Measurements from ENCODE around the gene TRIM56. TPM values are rescaled to one million over a fixed set of nuclear protein-coding genes. Genes with fewer than 3 reads are reported as not detected.

Gene TRIM56
- total and polyA plus RNA-seq, 9 of the 15 experiments (the other 6 are each of a cell fraction or from before 2014, with no cell fraction given) = 2.0 to 29.7 (median 11.6) TPM

DNA sequence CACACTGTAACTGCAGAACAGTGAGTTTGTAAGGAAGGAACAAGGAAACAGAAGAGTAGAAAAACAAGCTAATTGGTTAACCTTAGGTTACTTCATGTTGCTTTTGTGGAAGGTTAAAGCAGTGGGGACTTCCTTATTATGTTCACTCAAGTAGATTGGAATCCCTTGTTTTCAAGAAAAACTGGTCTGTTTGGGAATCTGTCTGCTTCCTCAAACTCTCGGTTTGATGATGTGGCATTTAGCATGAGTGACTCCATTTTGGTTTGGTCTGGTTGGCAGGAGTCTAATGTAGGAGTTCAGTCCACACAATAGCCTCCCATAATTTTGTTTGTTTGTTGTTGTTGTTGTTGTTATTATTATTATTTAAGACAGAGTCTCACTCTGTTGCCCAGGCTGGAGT is 3.8 kb upstream of the TRIM56 start:
- DNase-seq (ENCODE audit: extremely low read depth in 1 of 4, low spot score in 3 of 4) = no peak
- Histone ChIP-seq H3K9me3 (replicated peaks; ENCODE audit: control insufficient read depth, insufficient read depth, low read depth, low read length) (no peaks in the 10 kb centered on the region), H2AFZ (ENCODE audit: low read depth, low read length) (no peak overlapping the region), H4K20me1 (replicated peaks; ENCODE audit: control insufficient read depth, insufficient read depth, low read length) (no peaks in the 10 kb centered on the region), H3K27me3 (ENCODE audit: control insufficient read depth in 2 of 2, insufficient read depth in 2 of 2, low read length in 2 of 2) (no peaks in the 10 kb centered on the region), H3K79me2 (ENCODE audit: control insufficient read depth, insufficient read depth, low read length) (peaks cover 12% of the 10 kb centered on the region), H3K36me3 (ENCODE audit: control insufficient read depth, insufficient read depth, low read length) (no peaks in the 10 kb centered on the region), H3K4me1 (replicated peaks in 1 of 2; ENCODE audit: control insufficient read depth in 2 of 2, insufficient read depth in 2 of 2, low read length in 2 of 2) (peaks cover 7 to 15% of the 10 kb centered on the region in 2 experiments; a peak in 3 of 5 replicates), H3K4me2 (ENCODE audit: insufficient read depth, low read length) (no peak overlapping the region), H3K9ac (ENCODE audit: insufficient read depth in 1 of 2, low read depth in 2 of 2, low read length in 2 of 2) (no peak overlapping the region), H3K4me3 (no peak overlapping the region), H3K27ac (ENCODE audit: extremely low read depth, low read depth, low read length) (no peak overlapping the region), H3K9me1 (ENCODE audit: control insufficient read depth, insufficient read depth, low read length) (no peaks in the 10 kb centered on the region)
- ChIA-PET CTCF (ENCODE audit: low intra/inter-chr PET ratio) (interaction anchor here (0.6 kb wide), 1 partner anchor 74 kb away, joined by 4 read pairs; no protein-coding TSS in a partner anchor), POLR2A (no interaction called here)
- BruUV-seq (replicated peaks) = no TSS peak
- ATAC-seq = no peak
- in situ Hi-C loops (cut with MboI) = no loop called here
- no peak for FAIRE-seq
- intact Hi-C loops (cut with micrococcal nuclease) = no loop called here
- WGBS (ENCODE audit: insufficient coverage, low coverage, missing lambda C conversion rate) = 6% methylated on average over 1 of the region's 1 CpG
- TF ChIP-seq CAMTA2 (CRISPR knock-in tag; conservative IDR thresholded peaks at IDR 0.05) (no peak), ZNF639 (CRISPR knock-in tag; conservative IDR thresholded peaks at IDR 0.05 in 1 of 2, IDR thresholded peaks at IDR 0.05 in 1 of 2) (peak in 1 of 2 experiments; percentile 77; a peak in 2 of 4 replicates), ZNF644 (tag; IDR thresholded peaks at IDR 0.05; ENCODE audit: low read depth) (0 out of 2 replicates have a peak, but pooled peaks have one; percentile 64), DDX20 (tag; IDR thresholded peaks at IDR 0.05; ENCODE audit: low read depth) (peak; percentile 89), ETV1 (tag; conservative IDR thresholded peaks at IDR 0.05; ENCODE audit: low read depth) (0 out of 2 replicates have a peak, but pooled peaks have one; percentile 20), ATF7 (IDR thresholded peaks at IDR 0.05) (no peak), MECOM (CRISPR knock-in tag; IDR thresholded peaks at IDR 0.05) (peak; percentile 38; the same call in 1 of the 2 replicates), TAF9B (IDR thresholded peaks at IDR 0.05; ENCODE audit: partially characterized antibody) (no peak), ZBTB26 (CRISPR knock-in tag; IDR thresholded peaks at IDR 0.05) (peak; percentile 41; the same call in 1 of the 2 replicates), ZNF175 (CRISPR knock-in tag; IDR thresholded peaks at IDR 0.05; ENCODE audit: low read depth) (peak; percentile 87), IRF9 (tag; IDR thresholded peaks at IDR 0.05) (peak; percentile 91), GTF2A2 (tag; IDR thresholded peaks at IDR 0.05) (peak; percentile 72), SMAD3 (CRISPR knock-in tag; conservative IDR thresholded peaks at IDR 0.05) (peak; percentile 74; the same call in 1 of the 2 replicates), ZNF121 (CRISPR knock-in tag; conservative IDR thresholded peaks at IDR 0.05) (0 out of 2 replicates have a peak, but pooled peaks have one; percentile 16)
- TF ChIP-seq, protein P1, sequence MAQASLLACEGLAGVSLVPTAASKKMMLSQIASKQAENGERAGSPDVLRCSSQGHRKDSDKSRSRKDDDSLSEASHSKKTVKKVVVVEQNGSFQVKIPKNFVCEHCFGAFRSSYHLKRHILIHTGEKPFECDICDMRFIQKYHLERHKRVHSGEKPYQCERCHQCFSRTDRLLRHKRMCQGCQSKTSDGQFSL (CRISPR knock-in tag; IDR thresholded peaks at IDR 0.05) = no peak
- TF ChIP-seq, protein P1 (tag; IDR thresholded peaks at IDR 0.05) = peak in 1 of 2 experiments; percentile 81; a peak in 2 of 4 replicates
- TF ChIP-seq, protein P2, sequence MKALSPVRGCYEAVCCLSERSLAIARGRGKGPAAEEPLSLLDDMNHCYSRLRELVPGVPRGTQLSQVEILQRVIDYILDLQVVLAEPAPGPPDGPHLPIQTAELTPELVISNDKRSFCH (CRISPR knock-in tag; IDR thresholded peaks at IDR 0.05) = no peak
- TF ChIP-seq, protein P2 (tag; IDR thresholded peaks at IDR 0.05) = peak; percentile 91

All from K562 (cell line).